Measurements from ENCODE around the gene NUDT4. TPM values are rescaled to one million over a fixed set of nuclear protein-coding genes. Genes with fewer than 3 reads are reported as not detected.

The NUDT4 gene
- total and polyA plus RNA-seq, 4 experiments from 2014 or later, result 39.3 to 49.6 (median 43.5) TPM

DNA sequence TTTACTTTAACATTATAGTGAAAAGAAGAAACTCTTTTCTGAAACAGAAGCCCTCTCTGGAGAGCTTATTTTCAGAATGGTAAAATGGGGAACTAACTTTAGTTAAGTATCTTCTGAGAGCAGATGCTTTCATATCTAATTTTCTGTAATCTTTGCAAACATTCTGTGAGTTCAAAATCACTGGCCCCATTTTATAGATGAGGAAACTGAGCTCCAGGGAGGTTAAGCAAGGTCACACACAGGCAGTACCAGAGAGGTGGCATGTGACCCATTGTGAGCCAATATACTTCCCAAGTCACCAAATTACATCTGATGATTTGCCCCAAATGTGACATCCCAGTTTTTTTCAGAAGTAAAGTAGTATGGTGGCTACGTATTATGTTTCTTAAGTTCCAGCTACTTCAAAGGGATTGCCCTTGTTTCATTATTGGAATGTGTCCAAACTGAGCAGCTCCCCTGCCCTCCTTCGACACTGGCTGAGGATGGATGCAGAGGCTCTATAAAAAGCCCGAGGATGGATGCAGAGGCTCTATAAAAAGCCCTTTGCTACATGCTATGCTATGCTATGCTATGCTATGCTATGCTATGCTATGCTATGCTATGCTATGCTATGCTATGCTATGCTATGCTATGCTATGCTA, 36.2 kb upstream of the NUDT4 start:
- H3K27me3 ChIP-seq (ENCODE audit: insufficient read depth, low read length), result no peaks in the 10 kb centered on the region
- CTCF ChIA-PET (ENCODE audit: partially characterized antibody), result no interaction called here
- H3K27ac ChIP-seq (ENCODE audit: low read depth, low read length), result no peak overlapping the region
- POLR2A ChIA-PET (ENCODE audit: partially characterized antibody), result no interaction called here
- H3K4me1 Mint-ChIP-seq, result no peaks in the 10 kb centered on the region
- no peak overlapping the region for H3K4me3 ChIP-seq (ENCODE audit: low read length in 2 of 2)
- H3K9me3 Mint-ChIP-seq, result no peaks in the 10 kb centered on the region
- H3K36me3 Mint-ChIP-seq, result no peaks in the 10 kb centered on the region
- H3K4me1 ChIP-seq (ENCODE audit: insufficient read depth, low read length), result no peaks in the 10 kb centered on the region
- no peaks in the 10 kb centered on the region for H3K36me3 ChIP-seq (ENCODE audit: insufficient read depth, low read length)
- intact Hi-C loops (cut with micrococcal nuclease), result no loop called here
- no peak overlapping the region for H3K27ac Mint-ChIP-seq
- no peaks in the 10 kb centered on the region for H3K9me3 ChIP-seq (ENCODE audit: control insufficient read depth in 1 of 2, low read length in 2 of 2)
- H3K27me3 Mint-ChIP-seq, result peaks cover 3 to 5% of the 10 kb centered on the region in 2 donors
- no peak for DNase-seq
- no peak overlapping the region for H3K4me3 Mint-ChIP-seq

DNA sequence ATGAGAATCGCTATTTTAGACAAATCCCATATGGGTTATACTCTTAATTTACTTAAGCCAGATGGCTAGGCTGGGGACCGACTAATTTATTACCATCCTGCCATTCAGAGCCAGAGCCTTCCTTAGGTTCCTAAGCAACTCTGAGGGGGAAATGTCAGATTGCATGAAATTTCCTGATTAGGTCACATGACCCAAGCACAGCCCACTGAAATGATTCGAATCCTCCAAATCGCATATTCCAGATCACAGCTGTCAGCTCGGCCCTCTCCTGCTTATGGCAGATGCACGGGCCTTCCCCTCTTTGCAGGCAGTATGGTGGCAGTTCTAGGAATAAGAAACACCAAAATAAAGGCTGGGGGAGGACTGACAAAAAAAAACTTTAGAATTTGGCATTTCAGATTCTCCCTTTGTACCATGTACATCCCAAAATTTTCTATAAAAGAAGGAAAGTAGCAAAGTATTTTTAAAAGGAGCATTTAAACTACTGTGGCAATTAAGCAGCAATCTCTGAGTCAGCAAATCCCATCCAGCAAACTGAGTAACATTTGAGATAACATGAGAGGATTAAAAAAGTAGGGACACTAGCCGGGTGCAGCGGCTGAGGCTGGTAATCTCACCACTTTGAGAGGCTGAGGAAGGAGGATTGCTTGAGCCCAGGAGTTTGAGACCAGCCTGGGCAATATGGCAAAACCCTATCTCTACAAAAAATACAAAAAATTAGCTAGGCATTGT, 30.5 kb upstream of the NUDT4 start:
- intact Hi-C loops (cut with micrococcal nuclease), result no loop called here
- H3K27me3 Mint-ChIP-seq, result peaks cover 2 to 5% of the 10 kb centered on the region in 2 donors
- no peaks in the 10 kb centered on the region for H3K27me3 ChIP-seq (ENCODE audit: insufficient read depth, low read length)
- H3K4me3 ChIP-seq (ENCODE audit: low read length in 2 of 2), result no peak overlapping the region
- H3K36me3 Mint-ChIP-seq, result no peaks in the 10 kb centered on the region
- H3K4me3 Mint-ChIP-seq, result no peak overlapping the region
- H3K27ac Mint-ChIP-seq, result no peak overlapping the region
- H3K4me1 Mint-ChIP-seq, result no peaks in the 10 kb centered on the region
- H3K4me1 ChIP-seq (ENCODE audit: insufficient read depth, low read length), result no peaks in the 10 kb centered on the region
- no peaks in the 10 kb centered on the region for H3K9me3 Mint-ChIP-seq
- ChIA-PET CTCF (ENCODE audit: partially characterized antibody) (no interaction called here), POLR2A (ENCODE audit: partially characterized antibody) (no interaction called here)
- no peak for DNase-seq
- no peaks in the 10 kb centered on the region for H3K36me3 ChIP-seq (ENCODE audit: insufficient read depth, low read length)
- no peaks in the 10 kb centered on the region for H3K9me3 ChIP-seq (ENCODE audit: control insufficient read depth in 1 of 2, low read length in 2 of 2)
- H3K27ac ChIP-seq (ENCODE audit: low read depth, low read length), result no peak overlapping the region

DNA sequence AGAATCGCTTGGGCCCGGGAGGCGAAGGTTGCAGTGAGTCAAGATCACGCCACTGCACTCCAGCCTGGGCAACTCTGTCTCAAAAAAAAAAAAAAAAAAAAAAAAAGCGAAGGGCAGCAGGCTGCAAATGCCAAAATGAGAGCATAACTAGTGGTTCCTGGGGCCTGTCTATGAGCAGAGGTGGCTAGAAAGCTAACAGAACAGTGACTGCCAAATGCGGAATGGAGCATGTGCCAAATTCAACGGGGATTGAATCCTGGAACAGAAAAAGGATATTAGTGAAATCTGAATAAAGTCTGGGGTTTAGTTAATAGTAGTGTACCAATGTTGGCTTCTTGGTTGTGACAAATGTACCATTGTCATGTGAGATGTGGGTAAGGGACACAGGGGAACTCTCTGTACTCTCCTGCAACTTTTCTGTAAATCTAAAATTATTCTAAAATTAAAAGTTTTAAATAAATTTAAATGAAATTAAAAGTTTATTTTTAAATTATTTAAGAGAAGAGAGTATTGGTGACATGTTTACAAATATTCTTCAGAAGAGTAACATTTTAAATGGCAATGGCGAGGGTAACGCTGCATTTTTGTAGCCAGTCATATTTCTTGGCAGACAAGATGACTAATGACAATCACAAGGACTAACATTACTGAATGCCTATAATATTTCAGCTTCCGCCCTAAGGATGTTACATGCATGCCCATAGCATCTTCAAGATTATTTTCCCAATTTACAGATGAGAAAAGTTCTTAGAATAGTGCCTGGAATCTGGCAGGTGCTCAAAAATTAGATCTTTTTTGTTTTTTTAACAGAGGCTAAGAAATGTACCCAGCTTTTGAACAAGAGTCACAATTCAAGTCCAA, 28.9 kb upstream of the NUDT4 start:
- DNase-seq, result no peak
- H3K4me1 Mint-ChIP-seq, result no peaks in the 10 kb centered on the region
- no peak overlapping the region for H3K27ac ChIP-seq (ENCODE audit: low read depth, low read length)
- H3K9me3 Mint-ChIP-seq, result no peaks in the 10 kb centered on the region
- ChIA-PET POLR2A (ENCODE audit: partially characterized antibody) (no interaction called here), CTCF (ENCODE audit: partially characterized antibody) (no interaction called here)
- H3K4me3 ChIP-seq (ENCODE audit: low read length in 2 of 2), result no peak overlapping the region
- H3K27me3 Mint-ChIP-seq, result peaks cover 4 to 6% of the 10 kb centered on the region in 2 donors
- intact Hi-C loops (cut with micrococcal nuclease), result no loop called here
- no peak overlapping the region for H3K27ac Mint-ChIP-seq
- no peaks in the 10 kb centered on the region for H3K4me1 ChIP-seq (ENCODE audit: insufficient read depth, low read length)
- H3K36me3 ChIP-seq (ENCODE audit: insufficient read depth, low read length), result no peaks in the 10 kb centered on the region
- H3K4me3 Mint-ChIP-seq, result no peak overlapping the region
- H3K9me3 ChIP-seq (ENCODE audit: control insufficient read depth in 1 of 2, low read length in 2 of 2), result no peaks in the 10 kb centered on the region
- H3K27me3 ChIP-seq (ENCODE audit: insufficient read depth, low read length), result no peaks in the 10 kb centered on the region
- no peaks in the 10 kb centered on the region for H3K36me3 Mint-ChIP-seq

DNA sequence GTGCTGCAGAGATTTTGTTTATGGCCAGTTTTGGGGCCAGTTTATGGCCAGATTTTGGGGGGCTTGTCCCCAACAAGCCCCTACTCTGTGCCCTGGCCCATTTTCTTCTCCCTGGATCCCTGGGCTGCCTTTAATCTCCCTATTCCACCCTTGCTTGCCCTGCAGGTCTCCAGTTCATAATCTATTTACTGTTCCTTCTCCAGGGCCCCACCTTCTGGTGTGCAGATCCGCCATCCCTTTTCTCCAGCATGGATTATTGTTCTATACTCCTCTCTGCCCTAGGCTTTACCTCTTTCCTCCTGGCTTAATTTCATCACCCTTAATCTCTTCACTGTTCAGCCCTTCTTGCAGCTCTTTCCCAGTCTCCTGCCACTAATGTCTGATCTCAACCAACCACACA, 26.0 kb upstream of the NUDT4 start:
- ChIA-PET POLR2A (ENCODE audit: partially characterized antibody) (no interaction called here), CTCF (ENCODE audit: partially characterized antibody) (no interaction called here)
- no peaks in the 10 kb centered on the region for H3K9me3 Mint-ChIP-seq
- intact Hi-C loops (cut with micrococcal nuclease), result no loop called here
- DNase-seq, result no peak
- H3K4me3 ChIP-seq (ENCODE audit: low read length in 2 of 2), result no peak overlapping the region
- peaks cover 4 to 5% of the 10 kb centered on the region in 2 donors for H3K27me3 Mint-ChIP-seq
- no peak overlapping the region for H3K4me3 Mint-ChIP-seq
- no peaks in the 10 kb centered on the region for H3K36me3 ChIP-seq (ENCODE audit: insufficient read depth, low read length)
- H3K36me3 Mint-ChIP-seq, result no peaks in the 10 kb centered on the region
- no peaks in the 10 kb centered on the region for H3K4me1 Mint-ChIP-seq
- no peaks in the 10 kb centered on the region for H3K4me1 ChIP-seq (ENCODE audit: insufficient read depth, low read length)
- H3K27ac ChIP-seq (ENCODE audit: low read depth, low read length), result no peak overlapping the region
- H3K9me3 ChIP-seq (ENCODE audit: control insufficient read depth in 1 of 2, low read length in 2 of 2), result no peaks in the 10 kb centered on the region
- no peak overlapping the region for H3K27ac Mint-ChIP-seq
- H3K27me3 ChIP-seq (ENCODE audit: insufficient read depth, low read length), result no peaks in the 10 kb centered on the region

DNA sequence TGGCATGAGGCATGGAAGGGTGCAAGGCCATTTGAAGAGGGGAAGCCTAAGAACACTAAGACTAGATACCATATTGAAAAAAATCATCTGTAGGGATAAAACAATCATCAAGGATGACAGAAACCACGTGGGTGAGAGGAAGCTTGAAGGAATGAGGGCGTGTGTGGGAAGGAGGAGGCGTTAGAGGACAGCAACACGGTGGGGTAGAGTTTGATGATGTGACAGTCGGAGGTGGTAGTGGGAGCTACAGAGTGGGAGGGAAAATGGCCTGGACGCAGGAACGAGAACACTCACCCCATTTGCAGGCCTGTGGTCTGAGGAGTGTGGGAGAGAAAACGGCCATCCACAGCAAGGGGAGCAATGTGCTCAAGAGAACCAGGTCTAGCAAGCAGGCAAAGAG, 25.4 kb upstream of the NUDT4 start:
- intact Hi-C loops (cut with micrococcal nuclease), result no loop called here
- no peaks in the 10 kb centered on the region for H3K4me1 Mint-ChIP-seq
- ChIA-PET CTCF (ENCODE audit: partially characterized antibody) (interaction anchor here (1.3 kb wide), 1 partner anchor 11 kb away, joined by 3 read pairs; no protein-coding TSS in a partner anchor), POLR2A (ENCODE audit: partially characterized antibody) (no interaction called here)
- H3K27me3 ChIP-seq (ENCODE audit: insufficient read depth, low read length), result no peaks in the 10 kb centered on the region
- H3K9me3 Mint-ChIP-seq, result no peaks in the 10 kb centered on the region
- DNase-seq, result no peak
- H3K4me3 ChIP-seq (ENCODE audit: low read length in 2 of 2), result no peak overlapping the region
- peaks cover 4 to 5% of the 10 kb centered on the region in 2 donors for H3K27me3 Mint-ChIP-seq
- no peaks in the 10 kb centered on the region for H3K9me3 ChIP-seq (ENCODE audit: control insufficient read depth in 1 of 2, low read length in 2 of 2)
- peak overlapping the region in 1 of 7 donors; percentile 0 for H3K27ac Mint-ChIP-seq
- H3K4me1 ChIP-seq (ENCODE audit: insufficient read depth, low read length), result no peaks in the 10 kb centered on the region
- H3K4me3 Mint-ChIP-seq, result no peak overlapping the region
- no peaks in the 10 kb centered on the region for H3K36me3 ChIP-seq (ENCODE audit: insufficient read depth, low read length)
- H3K36me3 Mint-ChIP-seq, result no peaks in the 10 kb centered on the region
- H3K27ac ChIP-seq (ENCODE audit: low read depth, low read length), result no peak overlapping the region

DNA sequence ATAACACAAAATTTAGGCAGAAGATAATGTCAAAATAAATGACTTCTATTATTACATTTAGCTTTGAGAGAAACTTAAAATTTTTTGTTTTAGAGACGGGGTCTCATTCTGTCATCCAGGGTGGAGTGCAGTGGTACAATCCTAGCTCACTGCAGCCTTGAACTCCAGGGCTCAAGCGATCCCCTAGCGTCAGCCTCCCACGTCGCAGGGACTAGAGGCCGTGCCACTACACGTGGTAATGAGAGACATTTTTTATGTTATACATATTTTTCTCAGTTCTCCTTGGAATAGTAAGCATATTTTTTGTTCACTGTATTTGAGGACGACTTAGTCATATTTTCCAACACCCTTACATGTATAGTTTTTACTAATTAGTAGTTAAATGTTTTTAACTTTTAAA, 21.5 kb upstream of the NUDT4 start:
- Mint-ChIP-seq H3K4me1 (peaks cover 0 to 7% (median 0%) of the 10 kb centered on the region in 4 donors), H3K27me3 (peaks cover 4 to 5% of the 10 kb centered on the region in 2 donors), H3K36me3 (no peaks in the 10 kb centered on the region), H3K4me3 (no peak overlapping the region), H3K27ac (no peak overlapping the region), H3K9me3 (no peaks in the 10 kb centered on the region)
- DNase-seq, result no peak
- Histone ChIP-seq H3K27me3 (ENCODE audit: insufficient read depth, low read length) (no peaks in the 10 kb centered on the region), H3K27ac (ENCODE audit: low read depth, low read length) (no peak overlapping the region), H3K4me1 (ENCODE audit: insufficient read depth, low read length) (no peaks in the 10 kb centered on the region), H3K36me3 (ENCODE audit: insufficient read depth, low read length) (no peaks in the 10 kb centered on the region), H3K4me3 (ENCODE audit: low read length in 2 of 2) (no peak overlapping the region), H3K9me3 (ENCODE audit: control insufficient read depth in 1 of 2, low read length in 2 of 2) (no peaks in the 10 kb centered on the region)
- CTCF ChIA-PET (ENCODE audit: partially characterized antibody), result no interaction called here
- POLR2A ChIA-PET (ENCODE audit: partially characterized antibody), result no interaction called here
- intact Hi-C loops (cut with micrococcal nuclease), result no loop called here

DNA sequence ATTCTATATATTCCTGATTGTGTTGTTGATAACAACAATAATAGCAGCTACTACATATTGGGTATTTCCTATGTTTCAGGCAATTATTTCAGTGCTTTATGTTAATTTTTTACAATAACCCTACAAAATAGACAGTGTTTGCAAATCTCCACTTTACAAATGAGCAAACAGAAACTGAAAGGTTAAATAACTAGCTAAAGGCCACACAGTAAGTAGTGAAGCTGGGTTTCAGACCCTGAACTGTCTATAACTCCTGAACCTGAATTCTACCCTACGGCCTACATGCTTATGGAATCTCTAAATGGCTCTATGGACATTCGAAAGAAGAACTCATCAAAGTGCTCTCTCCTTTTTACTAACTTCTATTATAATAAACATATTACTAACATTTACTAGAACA, 19.7 kb upstream of the NUDT4 start:
- Mint-ChIP-seq H3K36me3 (no peaks in the 10 kb centered on the region), H3K4me1 (peaks cover 0 to 16% (median 3%) of the 10 kb centered on the region in 4 donors), H3K27ac (no peak overlapping the region), H3K9me3 (no peaks in the 10 kb centered on the region), H3K27me3 (no peaks in the 10 kb centered on the region), H3K4me3 (no peak overlapping the region)
- no peak overlapping the region for H3K27ac ChIP-seq (ENCODE audit: low read depth, low read length)
- no peak for DNase-seq
- POLR2A ChIA-PET (ENCODE audit: partially characterized antibody), result no interaction called here
- no peaks in the 10 kb centered on the region for H3K27me3 ChIP-seq (ENCODE audit: insufficient read depth, low read length)
- no peak overlapping the region for H3K4me3 ChIP-seq (ENCODE audit: low read length in 2 of 2)
- no peaks in the 10 kb centered on the region for H3K9me3 ChIP-seq (ENCODE audit: control insufficient read depth in 1 of 2, low read length in 2 of 2)
- intact Hi-C loops (cut with micrococcal nuclease), result no loop called here
- H3K4me1 ChIP-seq (ENCODE audit: insufficient read depth, low read length), result peaks cover under 1% of the 10 kb centered on the region
- CTCF ChIA-PET (ENCODE audit: partially characterized antibody), result interaction anchor here (0.6 to 1.2 kb wide), 2 partner anchors 39 to 61 kb away, joined by 3 to 4 read pairs; no protein-coding TSS in a partner anchor
- H3K36me3 ChIP-seq (ENCODE audit: insufficient read depth, low read length), result no peaks in the 10 kb centered on the region

All from CD4-positive, alpha-beta memory T cell (primary cell).